Stimulated activated CD4-positive, alpha-beta T cell treated with anti-CD3 and anti-CD28 coated beads, Interleukin-4, amount 100 ng/mL, for 48 hours (primary cell): ENCODE data around the gene ACAD11.
"Not testable (repeated sequence)": the region's sequence is repeated elsewhere in the genome, so short reads cannot be mapped to it uniquely, and the experiment has no call there.

Source experiments
- DNase-seq, 2 donors: peaks; one replicate each; pipeline ENCODE4 v3.0.0-alpha.2; 2020; ENCODE audit warnings: low read depth in 2 of 2

The ACAD11 gene

DNA sequence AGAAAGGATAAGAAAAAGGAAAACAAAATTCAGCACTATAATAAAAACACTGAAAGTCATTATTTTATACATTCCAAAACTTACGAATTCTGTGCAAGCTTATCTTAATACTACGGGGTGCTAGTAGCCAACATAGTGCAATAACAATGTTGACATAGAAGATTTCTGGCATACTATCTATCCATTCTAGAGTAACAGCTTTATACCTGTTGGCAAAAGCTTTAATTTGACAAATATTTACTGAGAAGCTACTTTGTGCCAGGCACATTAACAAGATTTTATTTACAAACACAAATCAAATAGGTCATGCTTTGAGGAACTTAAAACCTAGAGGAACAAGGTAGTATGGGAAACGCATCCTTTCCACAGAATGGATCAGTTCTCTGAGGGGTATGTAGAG, 61.4 kb downstream of the ACAD11 start:
- no peak for DNase-seq

DNA sequence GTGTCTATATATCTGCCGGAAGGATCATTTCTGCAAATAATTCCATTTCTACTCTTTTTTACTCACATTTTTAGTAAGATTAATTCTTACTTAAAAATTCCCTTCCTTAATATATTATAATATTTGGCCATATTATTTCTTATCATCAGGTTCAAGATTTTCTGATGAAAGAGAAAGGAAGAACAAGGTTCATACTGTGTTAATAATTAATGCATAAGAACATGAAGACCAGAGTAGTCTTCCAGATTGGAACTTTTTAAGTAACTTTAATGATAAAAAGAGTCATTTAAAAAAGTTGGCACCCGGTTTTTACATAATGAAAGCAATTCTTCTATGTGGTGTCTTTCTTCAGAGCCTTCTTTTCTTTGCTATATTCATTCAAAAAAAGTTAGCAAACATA, 61.9 kb downstream of the ACAD11 start:
- no peak for DNase-seq

DNA sequence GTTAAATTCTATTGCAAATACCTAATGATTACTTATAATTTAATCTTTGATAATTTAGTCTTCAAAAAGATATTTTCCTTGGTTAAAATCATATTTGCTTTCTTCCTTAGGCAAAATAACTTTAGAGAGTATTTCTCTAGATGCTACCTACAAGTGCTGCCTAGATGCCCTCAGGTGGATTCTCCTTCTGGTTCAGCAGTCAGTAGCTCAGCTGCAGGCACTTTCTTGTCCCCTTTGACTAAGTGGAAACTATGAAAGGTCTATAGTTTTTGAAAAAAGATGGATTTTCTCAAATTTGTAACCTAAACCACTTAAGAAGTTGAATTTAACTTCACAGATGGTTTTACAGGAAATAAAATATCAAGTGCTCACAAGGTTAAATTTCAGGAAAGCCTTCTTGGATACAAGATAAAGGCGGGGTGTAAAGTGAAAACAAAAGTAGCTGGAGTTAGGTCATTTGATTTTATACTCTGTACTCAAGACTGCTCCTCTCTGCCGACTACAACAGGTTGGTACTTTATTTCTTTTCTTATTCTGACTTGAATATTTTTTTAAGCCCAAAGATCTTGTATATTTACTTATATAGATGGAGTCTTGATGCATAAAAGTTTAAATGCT, 62.7 kb downstream of the ACAD11 start, which contains the start of gene ACKR4:
Gene ACKR4, plus strand, starts transcription at position 455 of the 618 bp plus-strand sequence. CDS start 3,128 bp downstream, outside the sequence.
- no peak for DNase-seq

DNA sequence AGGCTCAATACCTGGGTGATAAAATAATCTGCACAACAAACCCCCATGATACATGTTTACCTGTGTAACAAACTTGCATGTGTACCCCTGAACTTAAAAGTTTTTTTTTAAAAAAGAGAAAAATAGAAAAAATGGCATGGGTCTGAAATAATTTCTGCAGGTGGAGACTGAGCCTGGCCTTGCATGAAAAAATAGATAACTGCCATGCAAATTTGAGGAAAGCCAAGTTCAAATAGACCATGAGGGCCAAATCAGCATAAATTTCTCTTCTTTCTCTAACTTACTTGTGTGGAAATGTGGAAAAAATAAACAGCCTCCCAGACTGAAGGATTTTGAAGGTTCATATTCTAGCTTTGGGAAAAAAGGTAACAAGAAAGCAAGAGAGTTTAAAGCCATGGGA, 63.3 kb downstream of the ACAD11 start:
- no peak for DNase-seq

DNA sequence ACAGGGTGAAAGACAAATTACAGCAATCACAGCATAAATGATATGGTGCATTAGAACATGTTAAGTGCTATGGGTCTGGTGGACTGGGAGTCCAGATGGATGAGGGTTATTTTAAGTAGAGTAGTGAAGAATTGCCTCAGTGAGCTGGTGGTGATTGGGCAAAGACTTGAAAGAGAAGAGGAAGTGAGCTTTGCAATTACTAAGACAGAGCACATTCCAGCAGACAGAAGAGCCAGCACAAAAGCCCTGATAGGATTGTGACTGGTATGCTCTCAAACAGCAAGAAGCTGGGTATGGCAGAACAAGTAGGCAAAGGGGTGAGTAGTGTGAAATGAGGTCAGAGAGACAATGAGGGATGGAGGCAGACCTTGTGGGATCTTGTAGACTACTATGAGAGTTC, 64.6 kb downstream of the ACAD11 start:
- no peak for DNase-seq

DNA sequence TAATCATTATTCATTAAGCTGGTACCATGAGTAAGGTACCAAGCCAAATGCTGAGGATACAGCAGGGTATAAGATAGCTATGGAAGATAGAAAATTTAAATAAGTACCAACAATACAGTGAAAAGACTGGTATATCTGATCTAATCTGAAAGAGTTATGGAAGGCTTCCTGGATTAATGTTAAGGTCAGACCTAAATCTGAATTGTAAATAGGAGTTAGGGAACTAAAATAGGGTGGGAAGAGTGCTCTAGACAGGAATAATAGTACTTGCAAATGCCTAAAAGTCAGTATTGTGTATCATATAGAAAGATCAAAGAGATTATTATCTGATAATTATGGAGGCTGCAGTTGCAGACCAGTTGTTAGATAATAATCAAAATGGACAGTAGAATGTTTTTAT, 65.1 kb downstream of the ACAD11 start:
- no peak for DNase-seq

DNA sequence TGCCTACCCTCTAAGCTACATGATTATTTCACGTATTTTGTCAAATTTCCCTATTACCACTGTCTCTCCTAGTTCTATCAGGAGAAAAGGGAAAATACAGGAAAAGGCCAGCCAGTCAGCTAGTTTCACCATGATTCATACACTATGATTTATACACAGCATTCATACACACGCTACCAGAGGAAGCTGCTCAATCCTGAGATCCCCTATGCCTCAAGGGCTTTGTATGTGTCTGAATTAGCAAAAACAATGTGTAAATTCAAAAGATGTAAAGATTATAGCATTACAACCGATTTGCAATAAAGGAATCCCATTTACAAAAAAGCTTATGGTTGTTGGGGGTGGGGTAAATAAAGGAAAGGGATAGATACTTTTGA, 65.7 kb downstream of the ACAD11 start:
- no peak for DNase-seq

DNA sequence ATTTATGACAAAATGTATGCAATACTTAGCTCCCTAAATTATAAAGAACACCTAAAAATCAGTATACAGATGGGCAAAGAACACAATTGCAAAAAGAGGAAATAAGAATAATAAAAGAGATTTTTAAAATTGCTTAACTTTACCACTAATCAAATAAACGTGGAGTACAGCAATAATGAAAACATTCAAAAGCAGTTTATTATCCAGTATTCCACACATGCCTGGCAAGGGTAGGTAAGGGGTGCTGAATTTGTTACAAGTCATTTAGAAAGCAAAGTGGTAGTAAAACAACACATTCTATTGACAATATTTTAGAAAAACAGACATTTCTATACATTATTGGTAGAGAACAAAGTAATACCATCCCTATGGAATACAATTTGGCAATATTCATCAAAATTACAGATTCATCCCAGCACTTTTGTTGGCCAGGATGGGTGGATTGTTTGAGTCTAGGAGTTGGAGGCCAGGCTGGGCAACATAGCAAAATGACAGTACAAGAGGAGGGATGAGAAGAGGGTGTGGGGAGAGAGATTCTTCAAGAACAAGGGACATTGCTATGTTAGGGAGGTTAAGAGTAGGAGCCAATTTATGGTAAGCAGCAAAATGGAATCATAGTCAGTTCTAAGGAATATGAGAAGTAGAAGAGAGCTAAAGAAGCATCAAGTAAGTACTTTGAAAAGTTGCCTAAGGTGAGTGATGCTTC, 66.2 kb downstream of the ACAD11 start:
- no peak for DNase-seq

DNA sequence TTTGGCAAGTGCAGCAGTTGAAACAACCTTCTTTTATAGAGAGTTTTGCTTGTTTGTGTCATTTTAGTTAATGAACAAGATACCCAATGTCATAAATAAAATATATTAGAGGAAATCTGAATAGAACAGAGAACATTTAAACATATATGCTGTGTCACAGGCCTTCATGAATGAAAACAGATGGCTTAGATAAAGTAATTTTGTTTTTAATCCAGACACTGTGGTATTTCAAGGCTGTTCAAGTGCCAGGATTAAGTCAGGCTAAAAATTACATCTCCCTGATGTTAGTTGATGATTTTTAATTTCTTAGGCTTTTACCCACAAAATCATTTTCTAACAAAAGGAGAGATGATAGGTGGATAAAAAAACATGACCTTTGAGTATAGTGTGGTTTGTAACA, 67.4 kb downstream of the ACAD11 start:
- DNase-seq = no peak

DNA sequence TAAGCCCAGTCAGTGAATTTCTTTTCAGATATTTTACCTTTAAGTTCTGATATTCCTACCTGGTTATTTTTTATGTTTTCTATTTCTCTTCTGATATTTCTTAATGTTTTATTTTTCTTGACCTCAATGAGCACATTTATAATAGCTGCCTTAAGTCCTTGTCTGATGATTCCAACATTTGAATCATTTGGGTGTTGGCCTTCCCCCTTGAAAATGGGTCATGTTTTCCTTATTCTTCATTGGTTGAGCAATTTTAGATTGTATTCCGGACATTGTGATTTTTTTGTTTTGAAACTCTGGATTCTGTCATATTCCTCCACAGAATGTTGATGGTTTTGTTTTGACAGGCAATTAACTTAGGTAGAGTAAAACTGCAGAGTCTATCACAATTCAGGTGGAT, 72.2 kb downstream of the ACAD11 start:
- no peak for DNase-seq

DNA sequence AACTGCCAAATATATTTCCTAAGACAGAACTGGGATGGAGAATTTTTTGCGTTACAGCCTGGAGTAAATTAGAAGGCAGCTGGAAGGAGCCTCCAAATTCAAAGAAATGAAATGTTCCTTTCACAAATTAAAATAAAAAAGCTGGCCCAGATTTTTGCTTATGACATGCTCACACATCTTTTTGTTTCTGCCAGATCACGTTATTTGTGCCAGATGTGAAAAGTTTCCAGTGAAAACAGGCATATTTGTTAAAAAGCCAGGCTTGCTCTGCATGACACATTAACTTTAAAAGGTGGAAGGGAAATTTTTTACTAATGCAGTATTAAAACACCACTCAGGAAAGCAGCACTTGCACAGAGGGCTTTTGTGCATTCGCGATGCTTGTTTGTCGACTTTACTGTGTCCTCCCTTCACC, 85.8 kb downstream of the ACAD11 start:
- DNase-seq = no peak

DNA sequence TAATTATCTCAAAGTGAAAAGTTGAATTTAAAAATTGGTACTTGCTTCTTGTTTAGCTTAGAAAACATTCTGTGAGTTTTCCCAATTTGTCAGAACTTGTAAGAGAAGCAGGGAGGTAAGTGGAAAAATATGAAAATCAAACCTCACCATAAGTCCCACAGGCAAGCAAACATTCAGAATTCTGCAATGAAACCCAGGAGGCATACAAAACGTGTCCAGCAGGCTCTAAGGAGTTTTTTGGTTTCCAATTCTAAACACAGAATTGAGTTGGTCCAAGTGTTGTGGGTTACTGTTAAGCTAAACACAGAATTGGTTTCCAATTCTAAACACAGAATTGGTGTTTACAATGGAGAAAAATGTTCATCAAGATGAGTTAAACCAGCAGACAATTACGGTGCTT, 89.6 kb downstream of the ACAD11 start:
- DNase-seq = no peak

DNA sequence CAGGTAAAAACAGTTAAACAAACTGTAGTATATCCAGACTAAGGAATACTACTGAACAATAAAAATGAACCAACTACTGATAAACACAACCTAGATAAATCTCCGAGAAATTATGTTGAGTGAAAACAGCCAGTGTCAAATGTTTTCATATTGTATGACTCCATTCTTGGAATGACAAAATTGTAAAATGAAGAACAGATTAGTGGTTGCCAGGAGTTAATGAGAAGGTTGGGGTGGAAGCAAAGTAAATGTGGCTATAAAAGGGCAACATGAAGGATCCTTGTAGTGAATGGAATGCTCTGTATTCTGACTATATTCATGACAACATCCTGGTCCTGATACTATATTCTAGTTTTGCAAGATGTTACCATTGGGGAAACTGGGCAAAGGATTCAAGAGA, 90.0 kb downstream of the ACAD11 start:
- DNase-seq = no peak

DNA sequence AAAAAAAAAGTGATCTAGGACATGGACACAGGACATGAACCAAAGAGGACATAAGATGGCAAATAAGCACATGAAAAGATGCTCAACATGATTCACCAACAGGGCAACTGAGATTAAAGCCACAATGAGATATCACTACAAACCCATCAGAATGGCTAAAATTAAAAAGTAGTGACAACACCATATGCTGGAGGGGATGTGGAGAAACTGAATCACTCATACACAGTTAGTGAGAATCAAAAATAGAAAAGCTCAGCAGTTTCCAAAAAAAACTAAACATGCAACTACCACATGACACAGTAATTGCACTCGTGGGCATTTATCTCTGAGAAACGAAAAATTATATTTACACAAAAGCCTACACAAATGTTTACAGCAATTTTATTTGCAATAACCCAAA, 90.5 kb downstream of the ACAD11 start:
- DNase-seq = no peak

DNA sequence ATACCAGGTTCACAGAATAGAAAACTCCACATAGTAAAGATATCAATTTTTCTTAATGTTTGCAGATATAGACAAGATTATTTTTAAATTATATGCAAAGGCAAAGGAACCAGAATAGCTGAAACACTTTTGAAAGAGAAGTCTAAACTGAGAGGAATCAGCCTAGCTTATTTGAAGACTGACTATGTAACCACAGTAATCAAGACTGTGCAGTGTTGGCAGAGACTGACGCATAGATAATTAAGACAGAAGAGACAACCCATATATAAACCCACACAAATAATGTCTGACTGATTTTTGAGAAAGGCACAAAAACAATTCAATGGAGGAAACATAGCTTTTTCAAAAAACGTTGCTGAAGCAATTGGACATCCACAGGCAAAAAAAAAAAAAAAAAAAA, 91.2 kb downstream of the ACAD11 start:
- no peak for DNase-seq

DNA sequence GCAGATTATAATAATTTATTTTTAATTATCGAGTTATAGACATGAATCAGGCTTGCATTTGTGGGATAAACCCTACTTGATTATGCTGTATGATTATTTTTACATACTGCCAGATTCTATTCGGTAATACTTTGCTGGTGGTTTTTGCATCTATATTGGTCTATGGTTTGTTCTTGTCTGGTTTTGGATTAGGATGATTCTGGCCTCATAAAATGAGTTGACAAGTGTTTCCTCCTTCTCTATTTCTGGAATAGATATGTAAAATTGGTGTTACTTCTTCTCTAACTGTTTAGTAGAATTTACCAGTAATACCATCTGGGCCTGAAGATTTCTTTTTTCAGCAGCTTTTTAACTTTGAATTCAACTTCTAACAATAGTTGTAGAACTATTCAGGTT, 95.5 kb downstream of the ACAD11 start:
- no peak for DNase-seq

DNA sequence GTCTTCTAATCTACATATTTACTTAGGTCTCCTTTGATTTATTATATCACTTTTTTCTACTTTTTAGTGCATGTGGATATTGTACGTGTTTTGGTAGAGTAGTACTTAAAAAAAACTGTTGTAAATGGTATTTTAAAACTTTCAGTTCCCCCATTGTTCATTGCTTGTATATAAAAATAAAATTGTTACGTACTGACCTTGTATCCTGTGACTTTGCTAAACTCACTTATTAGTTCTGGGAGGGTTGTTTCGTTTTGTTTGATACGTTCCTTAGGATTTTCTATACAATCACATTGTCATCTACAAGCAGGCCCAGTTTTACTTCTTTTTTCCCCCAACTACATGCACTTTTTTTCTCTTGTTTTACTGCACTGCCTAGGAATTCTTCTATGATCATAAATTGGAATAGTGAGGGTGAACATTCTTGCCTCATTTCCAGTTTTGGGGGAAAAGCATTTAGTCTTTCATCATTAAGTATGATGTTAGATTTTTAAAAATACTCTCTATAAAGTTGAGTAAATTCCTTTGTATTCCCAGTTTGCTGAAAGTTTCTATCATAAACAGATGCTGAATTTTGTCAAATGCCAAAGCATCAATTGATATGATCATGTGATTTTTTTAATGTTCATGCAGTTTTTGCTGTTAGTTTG, 96.1 kb downstream of the ACAD11 start:
- DNase-seq = no peak

DNA sequence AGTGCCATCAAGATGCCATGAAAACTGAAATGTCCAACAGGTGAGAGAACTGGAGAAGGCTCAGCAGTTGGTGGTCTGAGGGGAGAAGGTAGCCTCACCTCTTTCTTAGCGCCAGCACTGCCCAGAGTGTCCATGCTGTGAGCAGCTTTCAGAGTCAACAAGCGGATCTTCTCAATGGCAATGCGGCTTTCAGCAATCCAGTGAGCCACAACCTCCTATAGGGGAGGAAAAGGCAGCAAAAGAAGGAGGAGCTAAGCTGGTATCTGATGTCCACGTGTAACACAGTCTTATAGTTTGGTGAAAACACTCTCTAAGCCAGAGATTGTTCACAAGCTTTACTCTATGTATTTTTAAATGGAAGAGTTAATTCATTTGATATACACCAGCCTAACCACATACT, 98.6 kb downstream of the ACAD11 start:
- no peak for DNase-seq

DNA sequence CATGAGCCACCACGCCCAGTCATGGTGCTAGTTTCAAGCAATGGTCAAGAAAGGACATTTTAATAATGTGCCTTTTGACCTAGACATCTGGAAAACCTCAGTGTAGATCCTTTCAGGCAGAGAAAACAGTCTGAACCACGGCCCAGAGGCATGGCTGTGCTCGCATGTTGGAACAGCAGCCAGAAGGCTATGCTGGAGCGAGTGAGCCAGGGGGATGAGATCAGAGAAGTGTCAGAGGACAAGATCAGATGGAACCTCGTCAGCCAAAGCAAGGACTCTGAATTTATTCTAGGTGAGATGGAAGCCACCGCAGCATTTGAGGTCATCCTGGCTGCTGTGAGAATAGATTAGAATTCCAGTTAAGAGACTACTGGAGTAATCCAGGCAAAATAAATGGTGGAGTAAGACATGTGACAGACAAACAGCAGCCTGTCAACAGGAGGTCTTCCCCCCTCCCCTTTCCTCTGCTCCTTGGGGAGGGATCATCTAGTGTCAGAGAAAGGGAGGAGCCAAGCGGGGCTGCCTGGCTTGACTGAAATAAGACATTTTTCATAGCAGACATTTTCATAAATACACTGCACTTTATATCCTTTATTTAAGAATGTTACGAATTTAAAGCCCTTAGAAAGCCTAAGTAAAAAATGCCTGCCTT, 103.0 kb downstream of the ACAD11 start:
- no peak for DNase-seq

DNA sequence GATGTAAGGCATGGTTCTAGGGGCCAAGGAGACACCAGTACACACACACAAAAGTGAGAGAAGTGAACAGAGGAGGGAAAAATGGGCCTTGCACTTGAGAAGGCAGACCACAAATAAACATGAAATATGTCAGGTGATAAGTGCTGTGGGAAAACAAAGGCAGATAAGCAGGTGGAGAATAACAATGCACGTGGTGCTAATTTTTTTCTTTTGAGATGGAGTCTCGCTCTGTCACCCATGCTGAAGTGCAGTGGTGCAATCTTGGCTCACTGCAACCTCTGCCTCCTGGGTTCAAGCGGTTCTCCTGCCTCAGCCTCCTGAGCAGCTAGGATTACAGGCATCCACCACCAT, 103.6 kb downstream of the ACAD11 start:
- not testable (repeated sequence) for DNase-seq

DNA sequence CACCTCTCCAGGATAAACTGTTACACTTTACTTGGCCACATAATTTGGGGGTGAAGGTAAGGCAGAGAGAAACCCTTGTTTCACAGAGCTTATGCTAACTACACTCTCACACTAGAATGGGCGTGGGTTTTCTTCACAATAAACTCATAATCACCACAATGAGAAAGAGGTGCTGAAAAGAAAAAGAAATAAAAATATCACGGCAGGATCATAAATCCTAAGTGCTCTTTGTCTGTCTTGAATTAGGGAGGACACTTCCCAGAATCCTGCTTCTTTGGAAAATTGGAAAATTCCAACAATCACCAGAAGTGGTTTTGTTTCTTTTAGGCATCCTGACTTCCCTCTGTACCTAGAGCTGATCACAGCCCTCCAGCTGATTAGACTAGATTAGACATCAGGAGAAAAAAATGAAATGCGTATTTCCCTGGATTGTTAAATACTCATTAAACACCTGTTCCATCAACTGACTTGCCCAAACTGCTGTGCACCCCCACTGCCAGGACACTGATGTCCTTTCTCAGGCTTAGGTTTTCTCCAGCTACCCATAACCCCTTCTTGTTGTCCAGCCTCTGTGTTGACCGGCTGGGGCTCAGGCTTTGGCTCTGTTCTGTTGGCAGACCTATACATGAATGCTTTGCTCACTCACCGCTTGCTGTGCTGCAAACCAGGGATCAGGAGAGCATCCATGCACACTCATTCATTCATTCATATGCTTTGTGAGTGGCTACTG, 104.1 kb downstream of the ACAD11 start:
- no peak for DNase-seq

DNA sequence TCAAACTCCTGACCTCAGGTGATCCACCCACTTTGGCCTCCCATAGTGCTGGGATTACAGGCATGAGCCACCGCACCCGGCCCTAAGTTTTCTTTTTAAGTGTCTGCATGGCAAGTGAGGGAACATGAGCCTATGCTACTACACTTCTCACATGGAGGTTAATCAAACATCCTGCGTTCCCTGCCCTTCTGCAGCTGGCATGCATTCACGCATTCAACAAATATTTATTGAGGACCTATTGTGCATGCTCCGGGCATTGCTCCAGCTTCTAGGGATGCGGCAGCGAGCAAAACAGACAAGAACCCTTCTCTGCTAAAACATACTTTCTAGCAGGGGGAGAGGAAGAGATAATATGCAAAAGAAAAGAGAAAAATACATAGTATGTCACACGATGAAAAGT, 105.2 kb downstream of the ACAD11 start:
- no peak for DNase-seq
